Measurements from ENCODE around the gene STAG2. TPM values are rescaled to one million over a fixed set of nuclear protein-coding genes. Genes with fewer than 3 reads are reported as not detected.
"Not testable (repeated sequence)": the region's sequence is repeated elsewhere in the genome, so short reads cannot be mapped to it uniquely, and the experiment has no call there.

STAG2 gene
- total RNA-seq, 1 experiment from 2014 or later: 119 TPM

DNA sequence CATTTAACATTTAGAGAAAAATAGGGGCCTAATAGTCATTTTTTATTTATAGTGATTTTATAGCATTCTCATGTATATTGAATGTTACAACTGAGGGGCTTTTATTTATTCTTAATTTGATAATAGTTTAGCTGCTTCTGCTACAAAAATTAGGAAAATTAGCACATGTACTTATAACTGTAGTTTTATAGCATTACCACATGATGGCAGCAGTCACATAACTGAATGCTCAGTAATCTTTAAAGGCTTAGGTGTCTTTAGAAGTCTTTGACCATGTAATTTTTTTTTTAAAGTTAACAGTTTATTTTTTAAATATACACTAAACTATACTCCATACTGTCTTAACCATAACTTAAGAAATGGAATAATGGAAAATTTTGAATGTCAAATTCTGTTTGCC lies 136.6 kb downstream of the STAG2 start:
- intact Hi-C loops (cut with micrococcal nuclease; ENCODE audit: unreplicated experiment): loop anchor here (5.0 to 10.0 kb wide), 3 partner anchors 133 to 289 kb away; partner anchors contain the start of gene STAG2
- no peak overlapping the region for H3K27ac ChIP-seq (ENCODE audit: low read depth, low read length, poor library complexity, severe bottlenecking)
- no peaks in the 10 kb centered on the region for H3K9me3 ChIP-seq (ENCODE audit: low read depth, low read length, poor library complexity, severe bottlenecking)
- H3K4me1 ChIP-seq (ENCODE audit: insufficient read depth, low read length, poor library complexity, severe bottlenecking): peaks cover 3% of the 10 kb centered on the region
- no peaks in the 10 kb centered on the region for H3K27me3 ChIP-seq (replicated peaks; ENCODE audit: insufficient read depth, low read depth, low read length, poor library complexity)
- no peak overlapping the region for H3K4me3 ChIP-seq (ENCODE audit: low read depth, low read length, poor library complexity, severe bottlenecking)
- BruUV-seq (replicated peaks): no TSS peak
- peak; percentile 55 for DNase-seq (ENCODE audit: low spot score)
- peaks cover 5% of the 10 kb centered on the region for H3K36me3 ChIP-seq (ENCODE audit: insufficient read depth, low read length, poor library complexity, severe bottlenecking)
- CTCF ChIA-PET: interaction anchor here (1.0 kb wide), 2 partner anchors 120 to 130 kb away, joined by 3 to 6 read pairs; no protein-coding TSS in a partner anchor
- TF ChIP-seq, protein P1, sequence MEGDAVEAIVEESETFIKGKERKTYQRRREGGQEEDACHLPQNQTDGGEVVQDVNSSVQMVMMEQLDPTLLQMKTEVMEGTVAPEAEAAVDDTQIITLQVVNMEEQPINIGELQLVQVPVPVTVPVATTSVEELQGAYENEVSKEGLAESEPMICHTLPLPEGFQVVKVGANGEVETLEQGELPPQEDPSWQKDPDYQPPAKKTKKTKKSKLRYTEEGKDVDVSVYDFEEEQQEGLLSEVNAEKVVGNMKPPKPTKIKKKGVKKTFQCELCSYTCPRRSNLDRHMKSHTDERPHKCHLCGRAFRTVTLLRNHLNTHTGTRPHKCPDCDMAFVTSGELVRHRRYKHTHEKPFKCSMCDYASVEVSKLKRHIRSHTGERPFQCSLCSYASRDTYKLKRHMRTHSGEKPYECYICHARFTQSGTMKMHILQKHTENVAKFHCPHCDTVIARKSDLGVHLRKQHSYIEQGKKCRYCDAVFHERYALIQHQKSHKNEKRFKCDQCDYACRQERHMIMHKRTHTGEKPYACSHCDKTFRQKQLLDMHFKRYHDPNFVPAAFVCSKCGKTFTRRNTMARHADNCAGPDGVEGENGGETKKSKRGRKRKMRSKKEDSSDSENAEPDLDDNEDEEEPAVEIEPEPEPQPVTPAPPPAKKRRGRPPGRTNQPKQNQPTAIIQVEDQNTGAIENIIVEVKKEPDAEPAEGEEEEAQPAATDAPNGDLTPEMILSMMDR (conservative IDR thresholded peaks at IDR 0.05; ENCODE audit: low read depth, low read length): peak; percentile 72
- TF ChIP-seq EZH2 (IDR thresholded peaks at IDR 0.05; ENCODE audit: borderline replicate concordance, low read depth, low read length, poor library complexity, severe bottlenecking): no peak
- POLR2A ChIA-PET (ENCODE audit: low non-redundant PET): no interaction called here

DNA sequence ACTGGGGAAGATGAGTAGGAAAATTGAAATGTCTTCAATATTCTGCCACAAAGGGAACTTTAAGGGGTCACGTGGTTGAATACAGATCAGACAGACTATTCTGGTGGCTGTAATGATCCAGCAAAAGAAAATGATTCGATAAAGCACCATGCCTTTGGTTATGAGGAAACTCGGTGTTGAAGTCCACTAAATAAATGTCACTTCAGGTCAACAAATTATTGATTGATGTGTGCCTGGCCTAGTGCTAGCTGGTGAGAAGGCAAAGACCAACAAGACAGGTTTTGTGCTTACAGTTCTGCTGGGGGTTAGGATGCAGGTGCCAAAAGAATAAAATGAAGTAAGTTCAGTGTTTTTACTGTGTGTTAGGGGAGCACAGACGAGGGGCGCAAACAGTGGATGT lies 142.5 kb downstream of the STAG2 start:
- TF ChIP-seq, protein P1 (conservative IDR thresholded peaks at IDR 0.05; ENCODE audit: low read depth, low read length): no peak
- TF ChIP-seq EZH2 (IDR thresholded peaks at IDR 0.05; ENCODE audit: borderline replicate concordance, low read depth, low read length, poor library complexity, severe bottlenecking): no peak
- intact Hi-C loops (cut with micrococcal nuclease; ENCODE audit: unreplicated experiment): no loop called here
- peaks cover 5% of the 10 kb centered on the region for H3K36me3 ChIP-seq (ENCODE audit: insufficient read depth, low read length, poor library complexity, severe bottlenecking)
- no TSS peak for BruUV-seq (replicated peaks)
- ChIA-PET POLR2A (ENCODE audit: low non-redundant PET) (no interaction called here), CTCF (no interaction called here)
- H3K27me3 ChIP-seq (replicated peaks; ENCODE audit: insufficient read depth, low read depth, low read length, poor library complexity): no peaks in the 10 kb centered on the region
- no peaks in the 10 kb centered on the region for H3K4me1 ChIP-seq (ENCODE audit: insufficient read depth, low read length, poor library complexity, severe bottlenecking)
- H3K9me3 ChIP-seq (ENCODE audit: low read depth, low read length, poor library complexity, severe bottlenecking): no peaks in the 10 kb centered on the region
- no peak overlapping the region for H3K27ac ChIP-seq (ENCODE audit: low read depth, low read length, poor library complexity, severe bottlenecking)
- H3K4me3 ChIP-seq (ENCODE audit: low read depth, low read length, poor library complexity, severe bottlenecking): no peak overlapping the region
- no peak for DNase-seq (ENCODE audit: low spot score)

DNA sequence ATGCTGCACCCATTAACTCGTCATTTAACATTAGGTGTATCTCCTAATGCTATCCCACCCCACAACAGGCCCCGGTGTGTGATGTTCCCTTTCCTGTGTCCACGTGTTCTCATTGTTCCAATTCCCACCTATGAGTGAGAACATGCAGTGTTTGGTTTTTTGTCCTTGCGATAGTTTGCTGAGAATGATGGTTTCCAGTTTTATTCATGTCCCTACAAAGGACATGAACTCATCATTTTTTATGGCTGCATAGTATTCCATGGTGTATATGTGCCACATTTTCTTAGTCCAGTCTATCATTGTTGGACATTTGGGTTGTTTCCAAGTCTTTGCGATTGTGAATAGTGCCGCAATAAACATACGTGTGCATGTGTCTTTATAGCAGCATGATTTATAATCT lies 143.0 kb downstream of the STAG2 start:
- H3K36me3 ChIP-seq (ENCODE audit: insufficient read depth, low read length, poor library complexity, severe bottlenecking); CTCF ChIA-PET; H3K4me3 ChIP-seq (ENCODE audit: low read depth, low read length, poor library complexity, severe bottlenecking); H3K27ac ChIP-seq (ENCODE audit: low read depth, low read length, poor library complexity, severe bottlenecking); POLR2A ChIA-PET (ENCODE audit: low non-redundant PET); BruUV-seq (replicated peaks); DNase-seq (ENCODE audit: low spot score); H3K27me3 ChIP-seq (replicated peaks; ENCODE audit: insufficient read depth, low read depth, low read length, poor library complexity); intact Hi-C loops (cut with micrococcal nuclease; ENCODE audit: unreplicated experiment); H3K4me1 ChIP-seq (ENCODE audit: insufficient read depth, low read length, poor library complexity, severe bottlenecking); H3K9me3 ChIP-seq (ENCODE audit: low read depth, low read length, poor library complexity, severe bottlenecking): not testable (repeated sequence)

Data from A673 (cell line).